GM12874 (cell line): ENCODE measurements around the gene G3BP2.

ENCODE experiments used
- CTCF ChIP-seq: IDR thresholded peaks from 2 replicates; pipeline ENCODE4 v1.5.1; 2011; ENCODE audit warnings: low read depth, mild to moderate bottlenecking, control low read depth, low read length, moderate library complexity; ENCODE audit not compliant: insufficient read depth

Gene G3BP2

GRCh38 chr4:75696581-75696980, 23.4 kb upstream of the G3BP2 start:
- TF ChIP-seq CTCF: no peak

- no peak for TF ChIP-seq CTCF
Observed at GRCh38 chr4:75696071-75696470, 22.9 kb upstream of the G3BP2 start.

GRCh38 chr4:75686346-75686745, 13.1 kb upstream of the G3BP2 start:
- no peak for TF ChIP-seq CTCF

- TF ChIP-seq CTCF: no peak
Observed at GRCh38 chr4:75685546-75686189, 12.5 kb upstream of the G3BP2 start.

GRCh38 chr4:75683482-75684155, 10.4 kb upstream of the G3BP2 start:
- no peak for TF ChIP-seq CTCF

- TF ChIP-seq CTCF: no peak
Observed at GRCh38 chr4:75679876-75680575, 6.8 kb upstream of the G3BP2 start.

GRCh38 chr4:75678965-75679364, 5.8 kb upstream of the G3BP2 start:
- TF ChIP-seq CTCF: no peak
